Mesendoderm (in vitro differentiated cells): Measurements from ENCODE around the gene TENM4.

Experiments used
- small RNA-seq: library from polyadenylated mRNA; stranded (forward); fragments of <200 nt; extraction: miRNeasy Mini kit (QIAGEN cat#:217004); gene quantifications from one replicate; pipeline ENCODE3, GENCODE V24; 2013; ENCODE audit not compliant: insufficient read depth

The TENM4 gene

Small RNAs within 50 kb of the gene (small RNA-seq; reads per million reads assigned to genes)
- gene MIR5579 (10.0 reads per million, percentile 86 among the genes with 10 or more reads in this experiment), gene MIR708 (1,719 reads per million, percentile 99 among the genes with 10 or more reads in this experiment)
